ENCODE measurements around the gene MGP. TPM values are rescaled to one million over a fixed set of nuclear protein-coding genes. Genes with fewer than 3 reads are reported as not detected.

The MGP gene
- 100 to 1,000 TPM in 2 of 3 donors, 10 to 100 TPM in 1; 42.9 to 655 (median 121) TPM for total RNA-seq
- long read RNA-seq, donor 1, transcript MGP-203 (4 exons, 1,405 nt) = major isoform, 152 of 157 reads
- long read RNA-seq, donor 1, partial matches to known transcripts = 2 of 157 reads
- long read RNA-seq, donor 1, other reads (novel, unspliced or antisense) = 3 of 157 reads
- long read RNA-seq, donor 2, transcript MGP-203 (4 exons, 1,405 nt) = major isoform, 72 of 78 reads
- long read RNA-seq, donor 2, partial matches to known transcripts = 0 of 78 reads
- long read RNA-seq, donor 2, other reads (novel, unspliced or antisense) = 6 of 78 reads

GRCh38 chr12:14885718-14886221 is at the start of gene MGP:
Gene MGP, minus strand, starts transcription at chr12:14885854. Its CDS starts 63 bp downstream, at chr12:14885791.
- Histone ChIP-seq H3K4me3 (no peak within 1 kb of the TSS), H3K36me3 (ENCODE audit: low read depth) (no peaks in the 10 kb centered on the region), H3K9me3 (no peaks in the 10 kb centered on the region), H3K4me1 (ENCODE audit: low read depth) (no peaks in the 10 kb centered on the region)
- TF ChIP-seq CTCF (IDR thresholded peaks at IDR 0.05) = no peak
- ATAC-seq (peak; percentile 52), DNase-seq (peak in 1 of 3 donors; percentile 25)
- intact Hi-C loops (cut with DNase I, micrococcal nuclease) = no loop called here

GRCh38 chr12:14935031-14935430 is 49.4 kb upstream of the MGP start:
- DNase-seq (peak in 1 of 3 donors; percentile 62), ATAC-seq (peak; percentile 94)
- intact Hi-C loops (cut with DNase I, micrococcal nuclease) = no loop called here
- no peaks in the 10 kb centered on the region for H3K9me3 ChIP-seq
- H3K4me1 ChIP-seq (ENCODE audit: low read depth) = peaks cover 10% of the 10 kb centered on the region
- H3K4me3 ChIP-seq = no peak overlapping the region
- no peak for TF ChIP-seq CTCF (IDR thresholded peaks at IDR 0.05)
- H3K36me3 ChIP-seq (ENCODE audit: low read depth) = no peaks in the 10 kb centered on the region

GRCh38 chr12:14934511-14934910 is 48.9 kb upstream of the MGP start:
- no peaks in the 10 kb centered on the region for H3K9me3 ChIP-seq
- no peaks in the 10 kb centered on the region for H3K36me3 ChIP-seq (ENCODE audit: low read depth)
- peak; percentile 6 for ATAC-seq
- DNase-seq = no peak
- intact Hi-C loops (cut with DNase I, micrococcal nuclease) = no loop called here
- H3K4me3 ChIP-seq = no peak overlapping the region
- peaks cover 10% of the 10 kb centered on the region for H3K4me1 ChIP-seq (ENCODE audit: low read depth)
- TF ChIP-seq CTCF (IDR thresholded peaks at IDR 0.05) = no peak

DNA sequence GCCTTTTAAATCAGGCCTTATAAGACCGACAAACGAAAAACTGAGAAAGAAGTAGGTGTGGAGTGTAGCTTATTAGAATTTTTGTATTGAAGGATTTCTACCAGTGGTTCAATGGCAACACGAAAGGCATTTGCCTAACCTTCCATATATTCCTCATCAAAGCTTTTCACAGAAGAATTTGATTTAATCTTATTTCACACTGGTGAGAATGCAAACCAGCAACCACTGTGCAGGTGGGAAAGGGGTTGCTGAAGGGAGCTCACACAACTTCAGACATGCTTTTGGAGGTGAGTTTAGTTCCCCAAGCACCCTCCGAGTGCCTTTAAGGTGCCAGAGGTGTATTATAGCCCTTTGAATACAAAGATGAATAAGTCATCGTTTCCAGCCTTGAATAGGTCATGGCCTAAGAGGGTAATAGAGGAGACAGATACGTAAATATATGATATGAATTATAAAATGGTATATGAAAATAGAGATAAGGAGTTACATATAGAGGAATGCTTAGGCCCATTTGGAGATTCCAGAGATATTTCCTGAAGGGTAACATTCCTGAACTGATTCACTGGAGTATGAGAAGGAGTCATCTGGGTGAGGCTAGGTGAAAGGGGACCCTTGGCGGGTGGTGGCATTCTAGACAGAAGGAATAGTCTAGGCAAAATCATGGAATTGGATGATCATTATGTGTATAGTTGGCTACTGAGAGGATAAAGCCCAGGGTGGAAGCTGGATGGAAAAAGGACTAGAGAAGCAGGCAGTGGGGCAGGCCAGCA is 46.3 kb upstream of the MGP start:
- intact Hi-C loops (cut with DNase I, micrococcal nuclease) = no loop called here
- no peaks in the 10 kb centered on the region for H3K36me3 ChIP-seq (ENCODE audit: low read depth)
- H3K4me3 ChIP-seq = no peak overlapping the region
- peaks cover 10% of the 10 kb centered on the region for H3K4me1 ChIP-seq (ENCODE audit: low read depth)
- TF ChIP-seq CTCF (IDR thresholded peaks at IDR 0.05) = no peak
- DNase-seq (no peak), ATAC-seq (no peak)
- no peaks in the 10 kb centered on the region for H3K9me3 ChIP-seq

GRCh38 chr12:14931359-14931758 is 45.7 kb upstream of the MGP start:
- TF ChIP-seq CTCF (IDR thresholded peaks at IDR 0.05) = no peak
- peaks cover 10% of the 10 kb centered on the region for H3K4me1 ChIP-seq (ENCODE audit: low read depth)
- no peak overlapping the region for H3K4me3 ChIP-seq
- no peaks in the 10 kb centered on the region for H3K9me3 ChIP-seq
- no peak for DNase-seq
- ATAC-seq = no peak
- intact Hi-C loops (cut with DNase I, micrococcal nuclease) = no loop called here
- H3K36me3 ChIP-seq (ENCODE audit: low read depth) = no peaks in the 10 kb centered on the region
